GM19043 (cell line): ENCODE data around the gene DEF6.

Source experiments
- ATAC-seq: cut with Tn5 transposase; IDR thresholded peaks from one replicate; pipeline ENCODE4 v1.9.1; 2021; ENCODE audit warnings: low read depth; ENCODE audit not compliant: unreplicated experiment

The DEF6 gene

GRCh38 chr6:35370124-35370741, 72.6 kb downstream of the DEF6 start:
- no peak for ATAC-seq

GRCh38 chr6:35370785-35371493, 73.3 kb downstream of the DEF6 start:
- no peak for ATAC-seq
